Esophagus muscularis mucosa (tissue), 4 donors: ENCODE measurements around the gene TRMT1. TPM values are rescaled to one million over a fixed set of nuclear protein-coding genes. Genes with fewer than 3 reads are reported as not detected.

Experiments used
- DNase-seq: peaks from one replicate; pipeline ENCODE4 v3.0.0-alpha.2; 2017; ENCODE audit errors: extremely low spot score
- H3K27ac ChIP-seq, 4 donors: fragments of 200-600 bp; sonication (generic); replicated peaks in 1 of 4; 1 replicate in 3 of 4; 2 replicates in 1 of 4; pipeline ENCODE4 v1.5.1; 2016 to 2019; ENCODE audit warnings: mild to moderate bottlenecking in 1 of 4
- H3K27me3 ChIP-seq, 4 donors: fragments of 200-600 bp; sonication (generic); one replicate each; pipeline versions ENCODE4 v1.5.1 to v1.6.0; 2016 to 2019
- H3K36me3 ChIP-seq, 4 donors: fragments of 200-600 bp; sonication (generic); one replicate each; pipeline ENCODE4 v1.5.1; 2016 to 2019
- H3K4me1 ChIP-seq, 4 donors: fragments of 200-600 bp; sonication (generic); one replicate each; pipeline ENCODE4 v1.5.1; 2016 to 2019
- H3K4me3 ChIP-seq, 4 donors: fragments of 200-600 bp; sonication (generic); 1 replicate in 2 of 4; 2 replicates in 2 of 4; pipeline ENCODE4 v1.5.1; 2016 to 2019; ENCODE audit warnings: mild to moderate bottlenecking in 4 of 4, moderate library complexity in 1 of 4
- H3K9me3 ChIP-seq, 4 donors: fragments of 200-600 bp; sonication (generic); 1 replicate in 3 of 4; 2 replicates in 1 of 4; pipeline ENCODE4 v1.5.1; 2016 to 2019
- CTCF ChIP-seq, 3 experiments: fragments of 200-600 bp in 2 of 3; fragments of 450-650 bp in 1 of 3; sonication (generic) in 2 of 3; IDR thresholded peaks; one replicate each; pipeline ENCODE4 v1.5.1; 2017 to 2019; ENCODE audit warnings: antibody characterized with exemption in 3 of 3, mild to moderate bottlenecking in 2 of 3, moderate library complexity in 1 of 3
- EP300 ChIP-seq: sonication (generic); formaldehyde crosslinking; IDR thresholded peaks from one replicate; pipeline ENCODE4 v1.6.1; 2017; ENCODE audit warnings: antibody characterized with exemption
- POLR2A ChIP-seq: fragments of 450-650 bp; IDR thresholded peaks from one replicate; pipeline ENCODE4 v1.6.1; 2017; ENCODE audit warnings: antibody characterized with exemption, moderate library complexity, mild to moderate bottlenecking, low read depth
- POLR2AphosphoS5 ChIP-seq, 2 donors: sonication (generic); formaldehyde crosslinking; IDR thresholded peaks; one replicate each; pipeline ENCODE4 v1.6.1; 2017; ENCODE audit warnings: antibody characterized with exemption in 2 of 2
- WGBS: methylation state at CpG from one replicate; pipeline ENCODE4 v1.1.5; 2018; 5-methylcytosine and 5-hydroxymethylcytosine counted together
- intact Hi-C: fragments of 100-400 bp; cut with DNase I; formaldehyde crosslinking; loops from one replicate; pipeline ENCODE4 v1.15.1; 2023
- total RNA-seq, 4 donors: library from RNA; depleted of rRNA; stranded (reverse); fragments of >200 nt; gene quantifications; one replicate each; pipeline versions ENCODE4 v1.1.0 to v1.2.1, GENCODE V29; 2016

TRMT1 gene
- total RNA-seq, 4 donors from 2014 or later = 21.4 to 27.6 (median 26.9) TPM

- no peak for TF ChIP-seq POLR2AphosphoS5 (IDR thresholded peaks at IDR 0.05)
- no peak for TF ChIP-seq POLR2A
- no peak for TF ChIP-seq CTCF (IDR thresholded peaks at IDR 0.05)
- TF ChIP-seq EP300 = no peak
- 91% methylated on average over 27 of the region's 40 CpGs for WGBS
- Histone ChIP-seq H3K9me3 (no peaks in the 10 kb centered on the region), H3K27ac (no peak overlapping the region), H3K27me3 (no peaks in the 10 kb centered on the region), H3K4me1 (peaks cover 11 to 31% (median 20%) of the 10 kb centered on the region in 4 donors), H3K4me3 (no peak overlapping the region), H3K36me3 (peaks cover 18 to 61% (median 57%) of the 10 kb centered on the region in 4 donors)
- no peak for DNase-seq
- intact Hi-C loops = no loop called here
Measured at GRCh38 chr19:13138171-13138915, 21.8 kb upstream of the TRMT1 start.

- intact Hi-C loops = no loop called here
- DNase-seq = no peak
- TF ChIP-seq POLR2AphosphoS5 (IDR thresholded peaks at IDR 0.05) (no peak), POLR2A (no peak), CTCF (IDR thresholded peaks at IDR 0.05) (no peak), EP300 (no peak)
- no peak overlapping the region for H3K4me3 ChIP-seq
- no peaks in the 10 kb centered on the region for H3K27me3 ChIP-seq
- 89% methylated on average over 27 of the region's 28 CpGs for WGBS
- H3K9me3 ChIP-seq = no peaks in the 10 kb centered on the region
- peaks cover 14 to 31% (median 21%) of the 10 kb centered on the region in 4 donors for H3K4me1 ChIP-seq
- no peak overlapping the region for H3K27ac ChIP-seq
- H3K36me3 ChIP-seq = peaks cover 18 to 60% (median 55%) of the 10 kb centered on the region in 4 donors
Measured at GRCh38 chr19:13137290-13137794, 20.8 kb upstream of the TRMT1 start.

GRCh38 chr19:13135068-13136062, 18.8 kb upstream of the TRMT1 start:
- TF ChIP-seq POLR2AphosphoS5 (IDR thresholded peaks at IDR 0.05) (no peak), EP300 (no peak), CTCF (IDR thresholded peaks at IDR 0.05) (no peak), POLR2A (no peak)
- Histone ChIP-seq H3K9me3 (no peaks in the 10 kb centered on the region), H3K27ac (peak overlapping the region in 3 of 4 donors; percentile 6 to 58 (median 22)), H3K4me1 (peaks cover 14 to 31% (median 21%) of the 10 kb centered on the region in 4 donors), H3K27me3 (no peaks in the 10 kb centered on the region), H3K36me3 (peaks cover 18 to 56% (median 51%) of the 10 kb centered on the region in 4 donors), H3K4me3 (no peak overlapping the region)
- DNase-seq = no peak
- intact Hi-C loops = no loop called here
- WGBS = 95% methylated on average over 24 of the region's 60 CpGs

- H3K27me3 ChIP-seq = no peaks in the 10 kb centered on the region
- H3K36me3 ChIP-seq = peaks cover 18 to 48% (median 46%) of the 10 kb centered on the region in 4 donors
- DNase-seq = no peak
- intact Hi-C loops = no loop called here
- TF ChIP-seq POLR2AphosphoS5 (IDR thresholded peaks at IDR 0.05) = peak; percentile 57 to 73
- TF ChIP-seq POLR2A = no peak
- TF ChIP-seq EP300 = peak; percentile 16
- TF ChIP-seq CTCF (IDR thresholded peaks at IDR 0.05) = no peak
- no peaks in the 10 kb centered on the region for H3K9me3 ChIP-seq
- peaks cover 14 to 31% (median 21%) of the 10 kb centered on the region in 4 donors for H3K4me1 ChIP-seq
- H3K27ac ChIP-seq = peak overlapping the region in 3 of 4 donors; percentile 6 to 58 (median 22)
- 89% methylated on average over 3 of the region's 3 CpGs for WGBS
- H3K4me3 ChIP-seq = no peak overlapping the region
Measured at GRCh38 chr19:13134626-13135025, 18.1 kb upstream of the TRMT1 start.
